PC-3 (cell line): ENCODE measurements around the gene SMIM44.

ENCODE experiments used
- CTCF ChIP-seq: fragments of 300-600 bp; sonication (generic); conservative IDR thresholded peaks from 2 replicates; pipeline ENCODE4 v1.5.1; 2017; ENCODE audit warnings: antibody characterized with exemption, low read depth, mild to moderate bottlenecking, low read length
- EZH2 ChIP-seq: fragments of 300-600 bp; sonication (generic); IDR thresholded peaks from one replicate; pipeline ENCODE4 v1.6.1; 2017; ENCODE audit warnings: antibody characterized with exemption, mild to moderate bottlenecking, low read length; ENCODE audit not compliant: unreplicated experiment

- TF ChIP-seq CTCF (no peak), EZH2 (no peak)
These were observed 4.6 kb downstream of the SMIM44 start for GRCh38 chr19:3478409-3479176.
